ENCODE data around the gene SLC15A1.
"Not testable (repeated sequence)": the region's sequence is repeated elsewhere in the genome, so short reads cannot be mapped to it uniquely, and the experiment has no call there.

The SLC15A1 gene

DNA sequence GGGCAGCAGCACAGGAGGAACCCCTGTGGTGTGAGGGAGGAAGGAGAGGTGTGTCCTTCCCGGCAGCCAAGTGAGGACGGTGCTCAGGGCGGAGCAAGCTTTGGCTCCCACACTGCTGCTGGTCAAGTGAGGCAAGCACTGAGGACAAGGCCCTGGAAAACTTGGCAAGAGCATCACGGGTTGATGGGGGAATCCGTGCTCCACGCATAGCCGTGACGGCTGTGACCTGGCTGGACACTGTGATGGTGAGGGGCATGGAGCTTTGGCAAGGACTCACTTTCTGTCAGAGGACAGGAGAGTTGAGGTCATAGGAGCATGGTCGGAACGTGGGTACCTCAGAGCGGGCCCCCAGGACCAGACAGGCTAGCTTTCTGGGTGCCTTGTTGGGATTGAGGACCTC, 29.0 kb upstream of the SLC15A1 start:
- DNase-seq (ENCODE audit: low read depth in 2 of 2): no peak

DNA sequence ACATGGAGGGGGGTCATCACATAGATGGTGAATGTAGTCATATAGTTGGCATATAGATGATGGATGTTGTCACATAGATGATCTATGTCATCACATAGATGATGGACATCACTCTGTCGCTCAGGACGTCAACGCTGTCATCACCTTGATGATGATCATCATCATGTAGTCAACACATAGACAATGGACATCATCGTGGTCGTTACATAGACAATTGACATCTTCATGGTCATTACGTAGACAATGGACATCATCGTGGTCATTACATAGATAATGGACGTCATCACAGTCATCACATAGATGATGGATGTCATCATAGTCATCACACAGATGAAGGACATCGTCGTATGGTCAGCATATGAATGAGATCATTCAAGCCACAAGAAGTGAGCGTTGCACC, 28.6 kb upstream of the SLC15A1 start:
- DNase-seq (ENCODE audit: low read depth in 2 of 2): no peak

DNA sequence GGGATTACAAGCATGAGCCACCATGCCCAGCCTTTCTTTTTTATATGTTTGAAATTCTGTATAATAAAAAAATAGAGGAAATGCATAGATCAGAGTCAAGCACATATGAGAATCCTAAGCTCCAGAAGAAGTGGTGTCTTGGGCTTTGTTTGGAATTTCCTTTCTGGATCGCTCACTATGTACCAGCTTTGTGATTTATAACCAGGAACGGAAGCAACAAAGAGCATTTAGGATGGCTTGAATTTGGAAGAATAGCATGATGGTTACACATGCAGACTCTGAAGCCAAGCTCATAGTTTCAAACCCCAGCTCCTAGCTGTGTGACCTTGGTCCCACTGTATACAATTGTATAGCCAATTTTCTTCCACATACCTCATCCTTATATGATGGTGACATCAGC, 28.0 kb upstream of the SLC15A1 start:
- DNase-seq (ENCODE audit: low read depth in 2 of 2): no peak

DNA sequence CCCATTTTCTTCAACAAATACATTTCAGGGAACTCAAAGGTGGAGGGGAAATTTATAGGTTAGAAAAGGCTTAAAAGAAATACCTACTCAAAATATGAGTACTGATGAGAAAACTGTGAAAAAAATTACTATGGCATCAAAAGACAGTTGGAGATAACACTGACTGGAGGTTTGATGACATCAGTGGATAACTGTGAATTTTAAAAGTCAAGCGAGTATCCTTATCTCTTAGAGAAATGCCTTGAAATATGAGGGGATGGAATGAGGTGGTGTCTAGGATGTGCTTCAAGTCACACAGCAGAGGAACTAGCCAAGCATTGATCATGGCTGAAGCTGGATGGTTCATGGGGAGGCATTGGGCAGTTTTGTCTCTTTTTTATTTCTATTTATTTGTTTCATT, 27.2 kb upstream of the SLC15A1 start:
- no peak for DNase-seq (ENCODE audit: low read depth in 2 of 2)

DNA sequence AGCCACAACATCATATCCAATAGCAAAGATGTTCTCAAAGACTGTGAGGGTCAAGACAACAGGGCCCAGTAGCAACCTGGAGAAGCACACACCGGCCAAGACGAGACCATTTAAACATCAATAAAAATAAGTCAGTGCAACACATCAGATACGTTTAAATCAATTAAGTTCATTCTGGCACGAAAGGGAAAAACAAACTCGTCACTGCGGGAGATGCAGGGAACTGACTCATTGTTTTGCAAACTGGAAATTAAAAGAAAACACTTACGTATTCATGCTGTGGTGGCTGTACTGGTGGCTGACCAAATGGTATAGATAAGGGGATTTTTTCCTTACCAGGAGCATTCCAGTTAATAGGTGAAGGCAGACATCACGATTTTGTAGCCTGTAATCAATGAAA, 26.3 kb upstream of the SLC15A1 start:
- DNase-seq (ENCODE audit: low read depth in 2 of 2): no peak

DNA sequence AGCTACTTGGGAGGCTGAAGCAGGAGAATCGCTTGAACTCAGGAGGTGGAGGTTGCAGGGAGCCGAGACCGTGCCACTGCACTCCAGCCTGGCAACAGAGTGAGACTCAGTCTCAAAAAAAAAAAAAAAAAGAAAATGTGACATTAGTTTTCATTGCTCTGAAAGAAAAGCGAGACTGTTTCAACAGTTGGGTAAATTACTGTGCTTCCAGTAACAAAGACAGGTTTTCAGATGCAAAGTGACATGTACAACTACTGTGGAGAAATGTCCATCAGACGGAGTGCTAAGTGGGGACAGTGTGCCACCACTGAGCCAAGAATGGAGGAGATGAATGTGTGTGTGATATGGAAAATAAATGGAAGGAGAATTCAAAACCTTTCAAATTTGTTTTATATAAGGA, 24.2 kb upstream of the SLC15A1 start:
- DNase-seq (ENCODE audit: low read depth in 2 of 2): no peak

DNA sequence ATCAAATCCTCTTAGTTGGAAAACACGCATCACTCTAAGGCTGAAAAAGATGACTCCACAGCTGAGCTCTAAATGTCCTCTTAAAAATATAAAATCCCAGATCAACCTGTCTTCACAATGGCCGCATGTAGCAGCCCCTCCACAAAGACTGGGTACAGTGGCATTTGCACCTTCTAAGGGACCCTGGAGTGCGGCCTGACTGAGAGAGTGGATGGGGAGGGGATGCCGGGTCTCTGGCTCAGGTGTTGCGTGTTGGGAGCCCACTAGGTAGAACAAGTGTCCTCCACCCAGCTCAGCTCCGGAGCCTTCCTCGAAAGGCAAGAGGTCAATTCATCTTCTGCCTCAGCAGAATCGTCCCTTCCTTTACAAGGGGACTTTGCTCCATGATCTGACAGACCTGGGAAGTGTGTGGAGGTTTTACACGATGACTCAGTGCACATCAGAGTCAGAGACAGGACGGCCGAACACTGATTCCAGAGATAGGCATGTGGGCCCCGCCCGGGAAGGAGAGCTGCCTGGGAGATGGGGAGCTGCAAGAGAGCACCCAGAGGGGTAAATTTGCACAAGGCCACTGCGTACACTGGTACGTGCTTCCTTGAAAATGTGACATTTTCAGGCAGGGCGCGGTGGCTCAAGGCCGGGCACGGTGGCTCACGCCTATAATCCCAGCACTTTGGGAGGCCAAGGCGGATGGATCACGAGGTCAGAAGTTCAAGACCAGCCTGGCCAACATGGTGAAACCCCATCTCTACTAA, 23.5 kb upstream of the SLC15A1 start:
- no peak for DNase-seq (ENCODE audit: low read depth in 2 of 2)

DNA sequence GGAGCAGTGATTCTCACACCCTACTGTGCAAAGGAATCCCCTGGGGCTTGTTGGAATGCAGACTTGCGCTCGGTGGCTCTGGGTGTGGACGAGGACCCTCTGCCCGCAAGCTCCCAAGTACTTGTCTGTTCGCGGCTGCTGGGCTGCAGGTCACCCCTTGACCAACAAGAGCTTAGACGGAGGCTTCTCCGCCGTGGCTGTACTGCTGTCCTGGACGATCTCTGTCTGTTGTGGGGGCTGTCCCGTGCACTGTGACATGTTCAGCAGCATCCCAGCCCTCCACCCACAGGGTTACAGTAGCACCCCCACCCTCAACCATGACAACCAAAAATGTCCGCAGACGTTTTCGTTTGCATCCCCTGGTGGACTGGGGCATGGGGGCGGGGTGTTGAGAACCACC, 22.9 kb upstream of the SLC15A1 start:
- DNase-seq (ENCODE audit: low read depth in 2 of 2): no peak

DNA sequence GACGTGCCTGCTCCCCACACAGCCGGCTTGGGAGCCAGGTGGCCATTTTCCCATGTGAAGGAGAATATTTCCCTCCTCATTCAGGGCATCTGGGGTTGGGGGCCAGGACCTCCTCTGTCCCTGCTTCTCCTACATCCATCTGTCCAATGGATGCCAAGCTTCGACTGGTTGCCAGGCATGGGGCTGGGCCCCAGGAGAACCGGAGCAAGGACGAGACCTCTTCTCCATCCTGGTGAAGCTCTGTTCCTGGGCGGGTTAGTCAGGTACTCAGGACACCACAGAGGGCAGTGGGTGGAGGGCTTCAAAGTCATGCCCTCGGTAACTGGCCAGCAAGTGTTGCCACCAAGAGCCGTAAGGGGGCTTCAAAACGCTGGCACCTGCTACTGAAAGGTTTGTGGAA, 22.3 kb upstream of the SLC15A1 start:
- DNase-seq (ENCODE audit: low read depth in 2 of 2): no peak

DNA sequence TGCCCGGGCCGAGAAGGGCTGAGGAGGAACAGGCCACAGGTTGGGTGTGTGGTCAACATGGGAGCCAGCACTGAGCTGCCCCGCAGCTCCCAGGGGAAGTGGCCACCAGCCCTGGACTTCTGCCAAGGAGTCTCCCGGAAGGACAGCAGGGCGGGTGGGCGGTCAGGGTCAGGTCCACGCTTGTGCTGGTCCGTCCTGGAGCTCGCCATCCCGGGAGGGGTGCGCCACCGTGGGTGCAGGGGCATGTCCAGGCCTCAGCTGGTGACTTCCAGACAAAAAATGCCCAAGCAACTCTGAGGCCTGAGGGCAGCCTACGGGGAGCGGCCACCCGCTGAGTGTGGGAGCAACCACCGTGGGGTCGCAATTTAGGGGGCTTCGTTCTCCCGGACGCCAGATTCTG, 21.4 kb upstream of the SLC15A1 start:
- no peak for DNase-seq (ENCODE audit: low read depth in 2 of 2)

DNA sequence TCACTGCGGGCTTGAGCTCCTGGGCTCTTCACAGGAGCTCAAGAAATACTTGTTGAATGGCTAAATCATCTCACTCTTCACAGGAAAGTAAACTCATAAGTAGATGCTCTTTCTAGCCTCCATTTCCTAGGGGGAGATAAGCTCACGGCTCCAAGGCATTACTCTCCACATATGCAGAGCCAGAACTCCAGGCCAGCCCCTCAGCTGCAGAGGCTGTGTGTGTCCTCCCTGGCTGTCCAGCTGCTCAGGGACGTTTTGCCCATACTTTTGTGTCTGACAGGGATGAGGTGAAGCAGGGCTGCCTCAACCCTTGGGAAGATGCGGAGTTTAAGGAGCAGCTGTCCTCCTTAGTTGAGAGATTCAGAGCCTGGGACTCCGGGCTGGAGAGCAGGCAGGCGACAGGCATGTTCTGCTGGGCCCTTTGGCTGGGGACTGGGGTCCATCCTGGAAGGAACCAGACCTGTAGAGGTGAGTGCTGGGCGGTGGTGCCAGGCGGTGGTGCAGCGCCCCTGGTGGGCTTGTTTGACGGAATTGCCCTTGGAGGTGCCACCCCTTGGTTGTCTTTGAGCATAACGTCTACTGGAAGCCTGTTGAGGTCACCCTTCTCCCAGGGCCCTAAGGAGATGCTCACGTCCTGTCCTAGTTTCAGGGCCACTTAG, 20.5 kb upstream of the SLC15A1 start:
- DNase-seq (ENCODE audit: low read depth in 2 of 2): no peak

DNA sequence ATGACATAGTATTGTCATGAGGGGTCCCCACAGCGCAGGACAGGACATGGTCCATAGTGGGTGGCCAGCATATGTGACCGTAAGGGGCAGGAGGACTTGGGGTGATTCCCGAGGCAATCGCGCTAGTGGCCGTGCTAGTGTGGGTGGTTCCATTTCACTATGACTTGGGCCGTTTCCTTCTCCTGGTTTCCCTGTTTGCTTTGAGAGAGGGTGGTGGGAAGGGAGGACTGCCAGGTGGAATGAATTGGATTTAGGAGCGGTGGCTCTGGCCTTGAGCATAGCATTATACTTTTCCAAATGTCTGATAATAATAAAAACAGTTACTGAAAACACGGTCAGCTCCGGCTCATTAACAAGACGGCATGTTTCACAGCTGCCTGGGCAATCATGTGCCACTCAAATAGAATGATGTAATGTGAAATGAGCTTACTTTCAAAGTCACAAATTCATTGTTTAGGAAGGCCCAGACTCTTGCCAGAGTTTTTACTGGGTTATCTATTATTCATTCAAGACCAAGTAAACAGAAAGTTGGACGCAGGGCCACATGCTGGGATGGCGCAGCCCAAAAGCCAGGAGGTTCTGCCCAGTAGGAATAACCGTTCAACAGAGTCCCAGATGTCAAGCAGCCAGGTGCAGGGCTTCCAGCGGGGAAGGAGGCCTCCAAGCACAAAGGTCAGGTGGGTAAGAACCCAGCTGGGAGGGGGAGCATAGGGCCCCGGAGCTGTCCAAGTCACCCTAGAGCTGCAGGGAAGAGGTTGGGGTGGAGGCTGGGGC, 19.6 kb upstream of the SLC15A1 start:
- DNase-seq (ENCODE audit: low read depth in 2 of 2): no peak

DNA sequence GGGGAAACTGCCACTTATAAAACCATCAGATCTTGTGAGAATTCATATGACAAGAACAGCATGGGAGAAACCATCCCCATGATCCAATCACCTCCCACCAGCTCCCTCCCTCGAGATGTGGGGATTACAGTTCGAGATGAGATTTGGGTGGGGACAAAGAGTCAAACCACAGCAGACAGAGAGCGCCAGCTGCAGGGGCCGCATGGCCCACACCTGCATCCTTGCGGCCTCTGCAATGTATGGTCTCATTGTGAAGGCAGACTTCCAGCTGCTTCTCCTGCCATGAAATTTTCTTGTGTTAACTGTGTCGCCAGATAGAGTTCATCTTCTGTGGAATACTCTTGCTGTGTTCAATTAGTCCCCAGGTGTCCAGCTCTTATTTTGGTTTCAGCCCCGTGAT, 17.3 kb upstream of the SLC15A1 start:
- DNase-seq (ENCODE audit: low read depth in 2 of 2): no peak

DNA sequence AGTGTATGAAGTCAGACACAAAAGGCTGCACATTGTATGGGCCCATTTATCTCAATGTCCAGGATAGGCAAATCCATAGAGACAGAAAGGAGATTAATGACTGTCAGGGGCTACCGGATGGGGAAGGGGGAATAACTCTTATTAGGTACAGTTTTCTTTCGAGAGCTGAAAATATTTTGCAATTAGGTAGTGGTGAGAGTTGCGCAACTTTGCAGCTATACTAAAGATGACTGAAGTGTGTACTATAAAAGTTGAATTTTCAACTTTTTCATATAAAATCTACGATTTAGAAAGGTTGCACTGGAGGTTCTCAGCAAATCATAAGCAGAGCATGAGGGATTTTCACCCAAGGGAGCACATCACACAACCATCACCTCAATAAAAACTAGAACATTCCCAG, 16.1 kb upstream of the SLC15A1 start:
- no peak for DNase-seq (ENCODE audit: low read depth in 2 of 2)

DNA sequence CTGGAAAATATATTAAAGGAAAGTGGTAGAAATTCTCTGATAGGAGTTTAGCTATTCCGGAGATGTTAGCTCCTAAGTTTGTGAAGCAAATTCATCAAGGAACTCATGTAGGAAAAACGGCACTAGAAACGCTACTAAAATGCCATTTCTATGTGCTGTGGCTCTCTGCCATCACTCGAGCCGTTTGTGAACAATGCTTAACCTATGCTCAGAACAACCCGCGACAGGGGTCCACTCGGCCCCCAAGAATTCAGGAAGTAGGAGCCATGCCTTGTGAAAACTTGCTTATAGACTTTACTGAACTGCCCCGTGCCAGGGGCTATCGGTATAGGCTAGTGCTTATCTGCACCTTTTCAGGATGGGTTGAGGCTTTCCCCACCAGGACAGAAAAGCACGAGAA, 14.2 kb upstream of the SLC15A1 start:
- no peak for DNase-seq (ENCODE audit: low read depth in 2 of 2)

DNA sequence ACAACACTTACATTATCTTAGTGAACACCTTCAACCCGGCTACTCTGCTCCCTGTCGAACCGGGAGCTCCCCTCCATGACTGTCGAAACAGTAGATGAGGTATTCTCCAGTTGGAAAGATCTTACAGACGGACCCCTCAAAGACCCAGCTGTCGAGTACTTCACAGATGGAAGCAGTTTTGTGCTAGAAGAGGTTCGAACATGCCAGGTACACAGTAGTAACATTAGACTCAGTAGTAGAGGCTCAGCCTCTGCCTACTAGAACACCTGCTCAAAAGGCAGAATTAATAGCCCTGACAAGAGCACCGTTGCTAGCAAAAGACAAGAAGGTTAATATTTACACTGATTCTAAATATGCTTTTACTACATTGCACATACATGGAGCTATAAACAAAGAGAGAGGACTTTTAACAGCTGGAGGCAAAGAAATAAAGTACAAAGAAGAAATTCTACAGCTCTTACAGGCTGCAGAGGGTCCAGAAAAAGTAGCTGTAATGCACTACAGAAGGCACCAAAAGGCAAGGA, 13.6 kb upstream of the SLC15A1 start:
- DNase-seq (ENCODE audit: low read depth in 2 of 2): no peak

DNA sequence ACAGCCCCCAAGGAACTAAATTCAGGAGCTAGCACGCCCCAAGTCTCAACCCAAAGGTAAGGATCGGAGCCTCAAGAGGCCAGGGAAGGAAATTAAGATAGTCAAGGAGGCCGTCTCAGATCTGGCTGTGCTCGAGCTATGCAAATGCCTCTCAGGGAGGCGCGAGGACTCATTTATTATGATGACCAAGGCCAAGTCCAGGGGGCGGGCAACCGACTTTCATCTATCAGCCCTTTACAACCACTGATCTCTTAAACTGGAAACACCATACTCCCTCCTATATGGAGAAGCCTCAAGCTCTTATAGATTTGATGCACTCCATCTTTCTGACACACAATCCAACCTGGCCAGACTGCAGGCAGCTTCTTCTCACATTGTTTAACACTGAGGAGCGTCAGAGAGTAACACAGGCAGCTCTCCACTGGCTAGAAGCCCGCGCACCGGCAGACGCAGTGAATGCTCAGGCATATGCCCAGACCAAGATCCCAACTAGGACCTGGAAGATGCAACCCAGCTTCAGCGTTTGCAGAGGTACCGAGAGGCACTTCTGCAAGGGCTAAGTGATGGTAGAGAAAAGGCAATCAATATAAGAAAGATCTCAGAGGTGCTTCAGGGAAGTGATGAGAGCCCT, 9.6 kb upstream of the SLC15A1 start:
- no peak for DNase-seq (ENCODE audit: low read depth in 2 of 2)

DNA sequence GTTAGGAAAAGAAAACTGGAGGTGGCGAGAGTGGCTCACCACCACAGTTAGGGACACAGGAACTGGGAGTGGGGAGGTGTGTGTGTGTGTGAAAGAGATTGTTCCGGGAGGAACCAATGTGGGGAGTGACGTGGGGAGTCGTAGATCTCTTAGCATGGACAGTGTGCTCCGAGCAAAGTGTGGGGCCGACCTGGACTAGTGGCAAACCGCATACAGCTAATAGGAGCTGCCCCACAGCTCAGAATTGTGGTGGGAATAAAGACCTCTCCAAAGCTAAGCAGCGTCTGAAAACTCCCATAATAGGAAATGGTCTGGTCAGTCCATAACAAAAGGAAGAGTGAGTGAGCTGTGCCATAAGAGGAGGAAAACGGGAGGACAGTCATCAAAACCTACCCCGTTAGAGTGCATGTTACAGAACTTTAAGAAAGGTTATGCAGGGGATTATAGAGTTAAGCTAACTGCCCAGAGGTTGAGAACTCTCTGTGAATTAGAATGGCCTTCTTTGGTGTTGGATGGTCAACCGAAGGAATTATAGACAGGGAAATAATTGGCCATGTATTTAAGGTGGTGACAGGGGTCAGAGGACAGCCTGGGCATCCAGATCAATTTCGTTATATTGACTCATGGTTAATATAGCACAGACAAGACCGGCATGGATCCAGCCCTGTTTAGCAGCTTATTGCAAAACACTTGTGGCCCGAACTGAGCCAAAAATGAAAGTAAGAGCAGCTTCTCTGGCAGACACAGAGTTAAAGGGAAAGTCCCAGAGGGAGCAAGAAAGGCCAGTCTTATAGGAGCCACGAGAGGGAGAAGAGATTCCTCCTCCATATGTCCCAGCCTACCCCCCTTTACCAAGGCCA, 8.9 kb upstream of the SLC15A1 start:
- DNase-seq (ENCODE audit: low read depth in 2 of 2): no peak

DNA sequence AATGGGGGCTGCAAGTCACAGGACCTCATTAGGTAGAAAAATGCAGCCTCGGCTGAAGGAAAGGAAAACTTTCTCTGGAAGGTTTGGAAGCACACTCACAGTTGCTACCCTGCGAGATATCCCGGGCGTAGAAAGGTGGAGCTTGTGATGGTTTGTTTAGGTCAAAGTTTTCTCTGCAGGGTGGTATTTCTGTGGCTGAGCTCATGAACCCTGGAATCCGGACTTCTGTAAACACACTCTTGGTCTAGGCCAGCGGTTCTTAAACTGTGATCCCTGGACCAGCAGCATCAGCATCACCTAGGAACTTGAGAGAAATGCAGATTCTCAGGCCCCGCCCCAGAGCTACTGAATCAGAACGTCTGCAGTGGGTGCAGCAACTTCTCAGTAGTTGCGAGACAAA, 3.3 kb upstream of the SLC15A1 start:
- DNase-seq (ENCODE audit: low read depth in 2 of 2): no peak

DNA sequence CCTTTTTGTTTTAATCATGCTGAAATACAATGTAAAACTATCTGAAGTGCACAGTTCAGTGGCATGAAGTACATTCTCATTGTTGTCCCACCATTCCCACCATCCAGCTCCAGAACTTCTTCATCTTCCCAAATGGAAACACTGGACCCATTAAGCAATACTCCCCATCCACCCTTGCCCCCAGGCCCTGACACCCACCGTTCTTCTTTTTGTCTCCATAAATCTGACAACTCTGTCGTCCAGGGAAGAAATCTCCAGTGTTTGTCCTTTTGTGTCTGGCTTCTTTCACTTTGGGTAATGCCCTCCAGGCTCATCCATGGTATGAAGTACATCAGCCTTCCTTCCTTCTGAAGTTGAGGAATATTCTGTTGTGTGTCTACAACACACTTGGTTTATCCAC, 2.6 kb upstream of the SLC15A1 start:
- no peak for DNase-seq (ENCODE audit: low read depth in 2 of 2)

DNA sequence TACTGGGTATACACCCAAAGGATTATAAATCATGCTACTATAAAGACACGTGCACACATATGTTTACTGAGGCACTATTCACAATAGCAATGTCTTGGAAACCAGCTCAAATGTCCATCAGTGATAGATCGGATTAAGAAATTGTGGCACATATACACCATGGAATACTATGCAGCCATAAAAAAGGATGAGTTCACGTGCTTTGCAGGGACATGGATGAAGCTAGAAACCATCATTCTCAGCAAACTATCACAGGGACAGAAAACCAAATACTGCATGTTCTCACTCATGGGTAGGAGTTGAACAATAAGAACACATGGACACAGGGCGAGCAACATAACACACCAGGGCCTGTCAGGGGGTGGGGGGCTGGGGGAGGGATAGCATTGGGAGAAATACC, 2.0 kb upstream of the SLC15A1 start:
- DNase-seq (ENCODE audit: low read depth in 2 of 2): not testable (repeated sequence)

Data from stimulated activated CD8-positive, alpha-beta memory T cell treated with anti-CD3 and anti-CD28 coated beads, Interleukin-2, amount 100 ng/mL, for 1 hour (primary cell).